HepG2 (cell line): ENCODE results near the gene DAB1. TPM values are rescaled to one million over a fixed set of nuclear protein-coding genes. Genes with fewer than 3 reads are reported as not detected.

Experiments used
- ATAC-seq: fragments of 200-7000 bp; cut with Tn5 transposase; 3 replicates; pipeline ENCODE4 v1.9.1; 2020; ENCODE audit warnings: mild to moderate bottlenecking, moderate library complexity
- BruUV-seq: library from RNA; stranded (reverse); fragments of 400-500 nt; replicated peaks from 2 replicates; lab custom pipeline; 2021; lab: Mats Ljungman, UMichigan
- CTCF ChIA-PET: fragments of 300-600 bp; formaldehyde crosslinking; extraction: SDS; loops from one replicate; lab custom pipeline; 2021; ENCODE audit warnings: low total read pairs, inconsistent platforms, low intra/inter-chr PET ratio; lab: Yijun Ruan, JAX
- POLR2A ChIA-PET: fragments of 350-600 bp; sonication (Branson Sonifier 250); formaldehyde crosslinking; loops from one replicate; lab custom pipeline; 2020; ENCODE audit warnings: antibody characterized with exemption, inconsistent platforms; lab: Yijun Ruan, JAX
- DNase-seq: peaks from one replicate; pipeline ENCODE4 v3.0.0-alpha.2; 2015; ENCODE audit warnings: low spot score
- FAIRE-seq: peaks from 3 replicates; lab custom pipeline; 2011; peaks lifted over from hg19 to GRCh38; lab: Jason Lieb, UNC
- H2AFZ ChIP-seq: one replicate; pipeline ENCODE4 v1.6.1; 2011; ENCODE audit warnings: low read length, inconsistent platforms
- H3K27ac ChIP-seq: fragments of 300-600 bp; 3 replicates; pipeline ENCODE4 v1.8.0; 2011; ENCODE audit warnings: mixed run types, mild to moderate bottlenecking, mixed read lengths, low read length, inconsistent platforms; ENCODE audit not compliant: insufficient read depth; ENCODE audit errors: extremely low read length
- H3K27me3 ChIP-seq, 2 experiments: fragments of 200-600 bp in 1 of 2; 2 replicates in 1 of 2; 3 replicates in 1 of 2; pipeline versions ENCODE4 v1.6.0 to v1.8.0; 2011; ENCODE audit warnings: low read length in 2 of 2, mild to moderate bottlenecking in 2 of 2, moderate library complexity in 2 of 2, inconsistent platforms in 1 of 2; ENCODE audit not compliant: insufficient read depth in 2 of 2, control insufficient read depth in 1 of 2
- H3K36me3 ChIP-seq, 2 experiments: fragments of 200-600 bp in 1 of 2; replicated peaks in 1 of 2; 2 replicates in 1 of 2; 3 replicates in 1 of 2; pipeline versions ENCODE4 v1.5.1 to v1.8.0; 2011; ENCODE audit warnings: low read length in 2 of 2, inconsistent platforms in 1 of 2; ENCODE audit not compliant: insufficient read depth in 2 of 2, control insufficient read depth in 1 of 2
- H3K4me1 ChIP-seq: 2 replicates; pipeline ENCODE4 v1.5.1; 2012; ENCODE audit warnings: low read length, inconsistent platforms; ENCODE audit not compliant: insufficient read depth
- H3K4me2 ChIP-seq: 2 replicates; pipeline ENCODE4 v1.6.0; 2011; ENCODE audit warnings: low read depth, low read length, inconsistent platforms
- H3K4me3 ChIP-seq, 3 experiments: fragments of 200-600 bp in 1 of 3; sonication (generic), shearing (Covaris generic) in 1 of 3; replicated peaks in 1 of 3; 2 replicates each; pipeline ENCODE4 v1.5.1; 2011 to 2016; ENCODE audit warnings: low read length in 3 of 3, inconsistent platforms in 2 of 3, low read depth in 2 of 3, mild to moderate bottlenecking in 2 of 3, control low read depth in 1 of 3, mixed read lengths in 1 of 3; ENCODE audit not compliant: insufficient read depth in 1 of 3
- H3K79me2 ChIP-seq: one replicate; pipeline ENCODE4 v1.6.1; 2011; ENCODE audit warnings: low read length, inconsistent platforms; ENCODE audit not compliant: insufficient read depth
- H3K9ac ChIP-seq: 2 replicates; pipeline ENCODE4 v1.6.0; 2011; ENCODE audit warnings: mild to moderate bottlenecking, low read depth, low read length, inconsistent platforms; ENCODE audit not compliant: insufficient read depth
- H3K9me3 ChIP-seq: 2 replicates; pipeline ENCODE4 v1.5.1; 2012; ENCODE audit warnings: mild to moderate bottlenecking, low read length
- H4K20me1 ChIP-seq: 2 replicates; pipeline ENCODE4 v1.6.0; 2011; ENCODE audit warnings: inconsistent platforms, mild to moderate bottlenecking, low read length, moderate library complexity; ENCODE audit not compliant: insufficient read depth
- ATF2 ChIP-seq: sonication (generic); formaldehyde crosslinking; IDR thresholded peaks from 2 replicates; pipeline ENCODE4 v1.4.0; 2020; ENCODE audit warnings: missing genetic modification reagents
- CCDC6 ChIP-seq: sonication (generic); formaldehyde crosslinking; IDR thresholded peaks from 2 replicates; pipeline ENCODE4 v1.8.1; 2022; ENCODE audit warnings: mild to moderate bottlenecking, missing genetic modification reagents, moderate library complexity
- FOSL1 ChIP-seq: sonication (generic); formaldehyde crosslinking; IDR thresholded peaks from 2 replicates; pipeline ENCODE4 v1.9.0; 2021; ENCODE audit warnings: missing genetic modification reagents, borderline replicate concordance
- FOXA3 ChIP-seq: IDR thresholded peaks from 2 replicates; pipeline ENCODE4 v1.6.1; 2016; ENCODE audit warnings: missing genetic modification reagents, missing compliant biosample characterization
- HHEX ChIP-seq: IDR thresholded peaks from 2 replicates; pipeline ENCODE4 v1.6.1; 2016; ENCODE audit warnings: control low read depth
- PBX2 ChIP-seq: IDR thresholded peaks from 2 replicates; pipeline ENCODE4 v1.6.1; 2016; ENCODE audit warnings: control low read depth
- SATB2 ChIP-seq: sonication (generic); formaldehyde crosslinking; IDR thresholded peaks from 2 replicates; pipeline ENCODE4 v1.5.0; 2020; ENCODE audit warnings: missing genetic modification reagents
- SETDB1 ChIP-seq: sonication (generic); formaldehyde crosslinking; IDR thresholded peaks from 2 replicates; pipeline ENCODE4 v1.5.1; 2020; ENCODE audit warnings: missing genetic modification reagents, mild to moderate bottlenecking, borderline replicate concordance
- TAF1 ChIP-seq: sonication (generic); formaldehyde crosslinking; IDR thresholded peaks from 2 replicates; pipeline ENCODE4 v1.4.0; 2020; ENCODE audit warnings: missing genetic modification reagents
- ZBTB33 ChIP-seq: sonication (generic); formaldehyde crosslinking; IDR thresholded peaks from 2 replicates; pipeline ENCODE4 v1.4.0; 2020; ENCODE audit warnings: missing genetic modification reagents
- ZBTB44 ChIP-seq: sonication (generic); formaldehyde crosslinking; IDR thresholded peaks from 2 replicates; pipeline ENCODE4 v1.4.0; 2020; ENCODE audit warnings: missing genetic modification reagents
- ZFP41 ChIP-seq: sonication (generic); formaldehyde crosslinking; IDR thresholded peaks from 2 replicates; pipeline ENCODE4 v1.4.0; 2020; ENCODE audit warnings: mild to moderate bottlenecking, missing genetic modification reagents, borderline replicate concordance
- ZNF17 ChIP-seq: sonication (generic); formaldehyde crosslinking; IDR thresholded peaks from 2 replicates; pipeline ENCODE4 v1.5.0; 2020; ENCODE audit warnings: mild to moderate bottlenecking, missing genetic modification reagents
- ZNF207 ChIP-seq: fragments of 450-650 bp; IDR thresholded peaks from 2 replicates; pipeline ENCODE4 v1.6.1; 2016; ENCODE audit warnings: antibody characterized with exemption, borderline replicate concordance
- ZNF549 ChIP-seq: sonication (generic); formaldehyde crosslinking; IDR thresholded peaks from 2 replicates; pipeline ENCODE4 v1.5.0; 2020; ENCODE audit warnings: missing genetic modification reagents
- ZNF569 ChIP-seq: sonication (generic); formaldehyde crosslinking; IDR thresholded peaks from 2 replicates; pipeline ENCODE4 v1.5.0; 2020; ENCODE audit warnings: mild to moderate bottlenecking, missing genetic modification reagents, moderate library complexity, borderline replicate concordance
- ZNF703 ChIP-seq: sonication (generic); formaldehyde crosslinking; IDR thresholded peaks from 2 replicates; pipeline ENCODE4 v1.5.1; 2020; ENCODE audit warnings: missing genetic modification reagents, mild to moderate bottlenecking, moderate library complexity, borderline replicate concordance
- WGBS: methylation state at CpG from one replicate; pipeline ENCODE4 v1.1.6; 2017; ENCODE audit warnings: low lambda C conversion rate; 5-methylcytosine and 5-hydroxymethylcytosine counted together
- in situ Hi-C: cut with HindIII; loops from 2 replicates; pipeline ENCODE4 v1.10.0; 2017; ENCODE audit warnings: low pct_unique_long_range_greater_than_20kb; ENCODE audit not compliant: extremely low pct_ligation_motif_present
- intact Hi-C: fragments of 100-400 bp; cut with micrococcal nuclease; formaldehyde crosslinking; loops from one replicate; pipeline ENCODE4 v1.10.0; 2022; ENCODE audit not compliant: unreplicated experiment
- polyA plus RNA-seq, 8 experiments: library from polyadenylated mRNA; depleted of rRNA in 3 of 8; stranded (reverse) in 7 of 8; unstranded in 1 of 8; fragments of >200 nt; fragmentation: Illumina TruSeq in 4 of 8; extraction: Trizol in 4 of 8; gene quantifications; 2 replicates each; pipeline versions ENCODE4 v1.2.1 to v1.2.3, GENCODE V29; 2011 to 2016; ENCODE audit warnings: low read depth in 4 of 8, missing spikeins in 1 of 8, mixed read lengths in 1 of 8; ENCODE audit not compliant: insufficient read depth in 1 of 8
- total RNA-seq, 5 experiments: library from RNA; depleted of rRNA; stranded (reverse); fragments of >200 nt; fragmentation: Illumina TruSeq; extraction: Trizol; gene quantifications; 2 replicates each; pipeline ENCODE4 v1.2.3, GENCODE V29; 2016; ENCODE audit warnings: low read depth in 1 of 5

DAB1 gene
- total and polyA plus RNA-seq, 2 of the 13 experiments (the other 11 are each of a cell fraction or from before 2014, with no cell fraction given) = 0.04 to 0.13 TPM

GRCh38 chr1:57451516-57451915 lies 27.7 kb upstream of the DAB1 start (continued):
- TF ChIP-seq ZNF207 (no peak), SETDB1 (CRISPR knock-in tag) (no peak), ZBTB44 (CRISPR knock-in tag) (no peak), ZBTB33 (CRISPR knock-in tag) (no peak)

GRCh38 chr1:57450981-57451380 lies 27.1 kb upstream of the DAB1 start:
- Histone ChIP-seq H3K4me3 (no peak overlapping the region), H3K27me3 (no peaks in the 10 kb centered on the region), H3K36me3 (no peaks in the 10 kb centered on the region), H2AFZ (no peak overlapping the region), H3K4me2 (no peak overlapping the region), H3K4me1 (peaks cover 5% of the 10 kb centered on the region; the same call in 1 of the 2 replicates), H3K79me2 (no peaks in the 10 kb centered on the region), H3K9me3 (no peaks in the 10 kb centered on the region), H3K27ac (no peak overlapping the region), H3K9ac (no peak overlapping the region), H4K20me1 (no peaks in the 10 kb centered on the region)
- FAIRE-seq = no peak
- intact Hi-C loops = no loop called here
- TF ChIP-seq CCDC6 = no peak
- TF ChIP-seq ZNF569 (CRISPR knock-in tag) = no peak
- no peak for TF ChIP-seq ZNF549 (CRISPR knock-in tag)
- no peak for TF ChIP-seq SATB2 (CRISPR knock-in tag)
- TF ChIP-seq ZNF17 (CRISPR knock-in tag) = no peak
- TF ChIP-seq PBX2 = no peak
- TF ChIP-seq ATF2 (CRISPR knock-in tag) = no peak
- TF ChIP-seq FOSL1 (CRISPR knock-in tag) = no peak
- TF ChIP-seq TAF1 = no peak
- TF ChIP-seq ZFP41 (CRISPR knock-in tag) = no peak
- no peak for TF ChIP-seq HHEX
- TF ChIP-seq FOXA3 (CRISPR knock-in tag) = no peak
- TF ChIP-seq ZNF703 = no peak
- ChIA-PET POLR2A (no interaction called here), CTCF (no interaction called here)
- no peak for DNase-seq
- no peak for ATAC-seq
- 45% methylated on average over 3 of the region's 3 CpGs for WGBS
- no TSS peak for BruUV-seq
- in situ Hi-C loops = no loop called here
